CD14-positive monocyte (primary cell): ENCODE measurements around the gene GALNT10. TPM values are rescaled to one million over a fixed set of nuclear protein-coding genes. Genes with fewer than 3 reads are reported as not detected.

Source experiments
- DNase-seq, 3 donors: peaks; one replicate each; pipeline ENCODE4 v3.0.0-alpha.2; 2011 to 2022
- H2AFZ ChIP-seq: 2 replicates; pipeline ENCODE4 v1.6.0; 2012; ENCODE audit warnings: mild to moderate bottlenecking, low read depth, low read length, inconsistent platforms; ENCODE audit not compliant: insufficient read depth, poor library complexity, severe bottlenecking
- H3K27ac ChIP-seq, 2 donors: 1 replicate in 1 of 2; 2 replicates in 1 of 2; pipeline ENCODE4 v1.5.1; 2012 to 2013; ENCODE audit warnings: low read length in 2 of 2, control low read depth in 1 of 2, inconsistent platforms in 1 of 2, low read depth in 1 of 2, mild to moderate bottlenecking in 1 of 2
- H3K27me3 ChIP-seq, 2 donors: one replicate each; pipeline versions ENCODE4 v1.6.0 to v1.6.1; 2011 to 2013; ENCODE audit warnings: low read length in 2 of 2; ENCODE audit not compliant: control insufficient read depth in 2 of 2, insufficient read depth in 2 of 2
- H3K36me3 ChIP-seq, 2 donors: replicated peaks in 1 of 2; 1 replicate in 1 of 2; 2 replicates in 1 of 2; pipeline versions ENCODE4 v1.5.1 to v1.6.1; 2012 to 2013; ENCODE audit warnings: low read length in 2 of 2, control low read depth in 1 of 2, inconsistent platforms in 1 of 2, mild to moderate bottlenecking in 1 of 2; ENCODE audit not compliant: insufficient read depth in 2 of 2, control insufficient read depth in 1 of 2
- H3K4me1 ChIP-seq, 2 donors: 1 replicate in 1 of 2; 2 replicates in 1 of 2; pipeline versions ENCODE4 v1.5.1 to v1.6.1; 2012 to 2013; ENCODE audit warnings: low read length in 2 of 2, control low read depth in 1 of 2, inconsistent platforms in 1 of 2, mild to moderate bottlenecking in 1 of 2, moderate library complexity in 1 of 2; ENCODE audit not compliant: insufficient read depth in 2 of 2, control insufficient read depth in 1 of 2
- H3K4me2 ChIP-seq: replicated peaks from 2 replicates; pipeline ENCODE3; 2012; ENCODE audit warnings: low read length, moderate library complexity, mild to moderate bottlenecking; ENCODE audit not compliant: poor library complexity, severe bottlenecking; ENCODE audit errors: extremely low read depth
- H3K4me3 ChIP-seq, 3 experiments: fragments of 200-600 bp in 1 of 3; sonication (generic) in 1 of 3; replicated peaks in 1 of 3; 1 replicate in 2 of 3; 2 replicates in 1 of 3; pipeline ENCODE4 v1.5.1; 2011 to 2013; ENCODE audit warnings: low read length in 3 of 3, mild to moderate bottlenecking in 3 of 3, control low read depth in 2 of 3, low read depth in 2 of 3, inconsistent platforms in 1 of 3, moderate library complexity in 1 of 3
- H3K79me2 ChIP-seq: 2 replicates; pipeline ENCODE4 v1.6.0; 2012; ENCODE audit warnings: mild to moderate bottlenecking, control low read depth, inconsistent platforms, low read length, moderate library complexity; ENCODE audit not compliant: insufficient read depth
- H3K9ac ChIP-seq: 2 replicates; pipeline ENCODE4 v1.6.0; 2017; ENCODE audit warnings: low read length, mild to moderate bottlenecking; ENCODE audit not compliant: insufficient read depth, poor library complexity, severe bottlenecking
- H3K9me3 ChIP-seq, 2 donors: replicated peaks in 1 of 2; 1 replicate in 1 of 2; 2 replicates in 1 of 2; pipeline versions ENCODE4 v1.5.1 to v1.6.1; 2012 to 2013; ENCODE audit warnings: low read length in 2 of 2, control low read depth in 1 of 2; ENCODE audit not compliant: control insufficient read depth in 1 of 2, insufficient read depth in 1 of 2
- H4K20me1 ChIP-seq: 2 replicates; pipeline ENCODE4 v1.6.0; 2012; ENCODE audit warnings: mild to moderate bottlenecking, low read length, control low read depth, moderate library complexity; ENCODE audit not compliant: insufficient read depth
- H3K27ac Mint-ChIP-seq, 7 donors: one replicate each; pipeline ENCODE4 v1.8.0; 2020; ENCODE audit warnings: mild to moderate bottlenecking in 7 of 7, mixed read lengths in 7 of 7, moderate library complexity in 6 of 7, inconsistent platforms in 2 of 7
- H3K27me3 Mint-ChIP-seq, 3 donors: one replicate each; pipeline ENCODE4 v1.8.0; 2021 to 2022; ENCODE audit warnings: low read depth in 3 of 3, mild to moderate bottlenecking in 3 of 3, mixed read lengths in 3 of 3, moderate library complexity in 3 of 3, inconsistent platforms in 1 of 3
- H3K36me3 Mint-ChIP-seq, 2 donors: one replicate each; pipeline ENCODE4 v1.8.0; 2020; ENCODE audit warnings: mixed read lengths in 2 of 2, inconsistent platforms in 1 of 2, mild to moderate bottlenecking in 1 of 2
- H3K4me1 Mint-ChIP-seq: one replicate; pipeline ENCODE4 v1.8.0; 2020; ENCODE audit warnings: mild to moderate bottlenecking, mixed read lengths
- H3K4me3 Mint-ChIP-seq, 2 donors: one replicate each; pipeline ENCODE4 v1.8.0; 2020; ENCODE audit warnings: mild to moderate bottlenecking in 2 of 2, mixed read lengths in 2 of 2, moderate library complexity in 1 of 2
- H3K9me3 Mint-ChIP-seq, 7 donors: one replicate each; pipeline ENCODE4 v1.8.0; 2020 to 2022; ENCODE audit warnings: mixed read lengths in 7 of 7, mild to moderate bottlenecking in 6 of 7, moderate library complexity in 6 of 7, inconsistent platforms in 2 of 7
- WGBS: methylation state at CpG from one replicate; pipeline ENCODE4 v1.1.5; 2013; ENCODE audit warnings: missing lambda C conversion rate; ENCODE audit not compliant: insufficient coverage; 5-methylcytosine and 5-hydroxymethylcytosine counted together
- intact Hi-C, 2 donors: fragments of 100-400 bp; cut with micrococcal nuclease; formaldehyde crosslinking; loops; one replicate each; pipeline versions ENCODE4 v1.15.0 to v1.15.1; 2023
- polyA plus RNA-seq, 3 donors: library from polyadenylated mRNA; depleted of rRNA in 1 of 3; unstranded in 2 of 3; stranded (reverse) in 1 of 3; fragments of 300-500 nt in 2 of 3; fragments of >200 nt in 1 of 3; fragmentation: Illumina TruSeq in 2 of 3; gene quantifications; 1 replicate in 2 of 3; 2 replicates in 1 of 3; pipeline ENCODE4 v1.2.3, GENCODE V29; 2012 to 2021
- TF ChIP-seq, protein P1 (sequence below): fragments of 200-600 bp; IDR thresholded peaks from one replicate; pipeline ENCODE4 v1.8.0; 2022; ENCODE audit warnings: antibody characterized with exemption, mild to moderate bottlenecking

The GALNT10 gene
- polyA plus RNA-seq, 3 donors = 6.2 to 11.6 (median 7.3) TPM

DNA sequence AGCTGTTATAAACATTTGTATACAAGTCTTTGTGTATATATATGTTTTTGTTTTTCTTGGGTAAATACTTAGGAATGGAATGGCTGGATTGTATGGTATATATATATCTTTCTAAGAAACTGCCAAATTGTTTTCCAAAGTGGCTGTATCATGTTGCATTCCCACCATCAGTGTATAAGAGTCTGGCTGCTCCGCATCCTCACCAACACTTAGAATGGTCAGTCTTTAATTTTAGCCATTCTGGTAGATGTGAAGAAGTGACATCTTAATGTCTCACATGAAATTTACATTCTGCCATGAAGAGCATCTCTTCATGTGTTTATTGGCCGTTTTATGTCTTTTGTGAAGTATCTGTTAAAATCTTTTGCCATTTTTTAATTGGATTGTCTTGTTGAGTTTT, 31.9 kb downstream of the GALNT10 start:
- Histone ChIP-seq H3K4me3 (no peak overlapping the region), H3K9ac (no peak overlapping the region), H3K27me3 (no peaks in the 10 kb centered on the region), H3K4me2 (no peak overlapping the region), H2AFZ (no peak overlapping the region), H3K79me2 (no peaks in the 10 kb centered on the region), H4K20me1 (peaks cover 3% of the 10 kb centered on the region), H3K4me1 (peaks cover 0 to 5% of the 10 kb centered on the region in 2 donors), H3K36me3 (peaks cover 10 to 29% of the 10 kb centered on the region in 2 donors), H3K27ac (no peak overlapping the region), H3K9me3 (peaks cover 3 to 8% of the 10 kb centered on the region in 2 donors)
- TF ChIP-seq, protein P1, sequence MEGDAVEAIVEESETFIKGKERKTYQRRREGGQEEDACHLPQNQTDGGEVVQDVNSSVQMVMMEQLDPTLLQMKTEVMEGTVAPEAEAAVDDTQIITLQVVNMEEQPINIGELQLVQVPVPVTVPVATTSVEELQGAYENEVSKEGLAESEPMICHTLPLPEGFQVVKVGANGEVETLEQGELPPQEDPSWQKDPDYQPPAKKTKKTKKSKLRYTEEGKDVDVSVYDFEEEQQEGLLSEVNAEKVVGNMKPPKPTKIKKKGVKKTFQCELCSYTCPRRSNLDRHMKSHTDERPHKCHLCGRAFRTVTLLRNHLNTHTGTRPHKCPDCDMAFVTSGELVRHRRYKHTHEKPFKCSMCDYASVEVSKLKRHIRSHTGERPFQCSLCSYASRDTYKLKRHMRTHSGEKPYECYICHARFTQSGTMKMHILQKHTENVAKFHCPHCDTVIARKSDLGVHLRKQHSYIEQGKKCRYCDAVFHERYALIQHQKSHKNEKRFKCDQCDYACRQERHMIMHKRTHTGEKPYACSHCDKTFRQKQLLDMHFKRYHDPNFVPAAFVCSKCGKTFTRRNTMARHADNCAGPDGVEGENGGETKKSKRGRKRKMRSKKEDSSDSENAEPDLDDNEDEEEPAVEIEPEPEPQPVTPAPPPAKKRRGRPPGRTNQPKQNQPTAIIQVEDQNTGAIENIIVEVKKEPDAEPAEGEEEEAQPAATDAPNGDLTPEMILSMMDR = no peak
- intact Hi-C loops = no loop called here
- Mint-ChIP-seq H3K9me3 (peaks cover 8 to 21% (median 16%) of the 10 kb centered on the region in 7 donors), H3K36me3 (peaks cover 25 to 42% of the 10 kb centered on the region in 2 donors), H3K27ac (no peak overlapping the region), H3K4me3 (no peak overlapping the region), H3K4me1 (peaks cover 18% of the 10 kb centered on the region), H3K27me3 (no peaks in the 10 kb centered on the region)
- no peak for DNase-seq
- no CpG with 5 or more reads among the region's 2 CpGs for WGBS

DNA sequence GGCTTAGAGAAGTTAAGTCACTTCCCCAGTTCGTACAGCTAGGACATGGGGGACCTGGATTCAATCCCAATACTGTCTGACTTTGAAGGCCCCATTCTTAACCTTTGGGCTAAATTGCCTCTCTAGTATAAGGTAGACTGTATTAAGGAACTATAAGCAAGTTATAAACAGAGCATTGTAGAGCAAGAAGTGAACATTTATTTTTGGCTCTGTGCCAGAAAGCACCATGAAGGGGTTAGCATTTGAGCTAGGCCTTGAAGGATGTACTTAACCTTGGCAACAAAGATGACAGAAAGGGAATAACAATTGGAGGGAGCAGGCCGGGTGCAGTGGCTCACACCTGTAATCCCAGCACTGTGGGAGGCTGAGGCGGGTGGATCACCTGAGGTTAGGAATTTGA, 32.8 kb downstream of the GALNT10 start:
- Histone ChIP-seq H3K4me2 (no peak overlapping the region), H3K4me3 (no peak overlapping the region), H3K79me2 (no peaks in the 10 kb centered on the region), H3K36me3 (peaks cover 10 to 23% of the 10 kb centered on the region in 2 donors), H3K9me3 (peaks cover 3 to 8% of the 10 kb centered on the region in 2 donors), H2AFZ (no peak overlapping the region), H3K4me1 (peaks cover 3 to 5% of the 10 kb centered on the region in 2 donors), H4K20me1 (no peaks in the 10 kb centered on the region), H3K27me3 (no peaks in the 10 kb centered on the region), H3K9ac (no peak overlapping the region), H3K27ac (no peak overlapping the region)
- Mint-ChIP-seq H3K27me3 (no peaks in the 10 kb centered on the region), H3K9me3 (peaks cover 11 to 23% (median 17%) of the 10 kb centered on the region in 7 donors), H3K4me1 (peaks cover 20% of the 10 kb centered on the region), H3K36me3 (peaks cover 31 to 42% of the 10 kb centered on the region in 2 donors), H3K4me3 (no peak overlapping the region), H3K27ac (no peak overlapping the region)
- 0% methylated on average over 1 of the region's 3 CpGs for WGBS
- no peak for DNase-seq
- TF ChIP-seq, protein P1 = no peak
- intact Hi-C loops = no loop called here
